Endodermal cell (in vitro differentiated cells): Measurements from ENCODE around the gene PTPRN2. TPM values are rescaled to one million over a fixed set of nuclear protein-coding genes. Genes with fewer than 3 reads are reported as not detected.

Experiments used
- DNase-seq: peaks from one replicate; pipeline ENCODE4 v3.0.0-alpha.2; 2017
- H3K27ac ChIP-seq: 2 replicates; pipeline ENCODE4 v1.5.1; 2013; ENCODE audit warnings: mild to moderate bottlenecking, low read depth, low read length, moderate library complexity
- H3K27me3 ChIP-seq: 2 replicates; pipeline ENCODE4 v1.6.1; 2013; ENCODE audit warnings: mild to moderate bottlenecking, low read length, moderate library complexity; ENCODE audit not compliant: insufficient read depth, control insufficient read depth, poor library complexity, severe bottlenecking
- H3K36me3 ChIP-seq: 2 replicates; pipeline ENCODE4 v1.7.0; 2013; ENCODE audit warnings: mild to moderate bottlenecking, low read length, moderate library complexity; ENCODE audit not compliant: control insufficient read depth, insufficient read depth
- H3K4me1 ChIP-seq: one replicate; pipeline ENCODE4 v1.7.0; 2013; ENCODE audit warnings: low read length; ENCODE audit not compliant: control insufficient read depth, insufficient read depth
- H3K4me3 ChIP-seq: 2 replicates; pipeline ENCODE4 v1.5.1; 2013; ENCODE audit warnings: mild to moderate bottlenecking, low read length, moderate library complexity
- H3K9ac ChIP-seq: 2 replicates; pipeline ENCODE4 v1.6.1; 2013; ENCODE audit warnings: mild to moderate bottlenecking, low read length, moderate library complexity; ENCODE audit not compliant: poor library complexity, severe bottlenecking; ENCODE audit errors: extremely low read depth
- H3K9me3 ChIP-seq: 2 replicates; pipeline ENCODE4 v1.6.1; 2013; ENCODE audit warnings: mild to moderate bottlenecking, low read length, moderate library complexity; ENCODE audit not compliant: control insufficient read depth
- H3K27ac Mint-ChIP-seq: 2 replicates; pipeline ENCODE4 v1.8.0; 2020; ENCODE audit warnings: mixed read lengths
- H3K27me3 Mint-ChIP-seq: 2 replicates; pipeline ENCODE4 v1.8.0; 2021; ENCODE audit warnings: mild to moderate bottlenecking, mixed read lengths; ENCODE audit not compliant: insufficient read depth
- H3K36me3 Mint-ChIP-seq: 2 replicates; pipeline ENCODE4 v1.8.0; 2020; ENCODE audit warnings: low read depth, mixed read lengths
- H3K4me1 Mint-ChIP-seq: 2 replicates; pipeline ENCODE4 v1.8.0; 2020; ENCODE audit warnings: mixed read lengths
- H3K4me3 Mint-ChIP-seq: 2 replicates; pipeline ENCODE4 v1.8.0; 2020; ENCODE audit warnings: mild to moderate bottlenecking, moderate library complexity, mixed read lengths
- H3K9me3 Mint-ChIP-seq: 2 replicates; pipeline ENCODE4 v1.8.0; 2020; ENCODE audit warnings: mild to moderate bottlenecking, mixed read lengths
- WGBS, 2 experiments: methylation state at CpG; one replicate each; pipeline versions ENCODE4 v1.1.5 to v1.1.7; 2013; ENCODE audit warnings: missing lambda C conversion rate in 2 of 2, mixed read lengths in 1 of 2; ENCODE audit not compliant: insufficient coverage in 1 of 2, insufficient read length in 1 of 2; 5-methylcytosine and 5-hydroxymethylcytosine counted together
- total RNA-seq, 2 donors: library from RNA; stranded (reverse); fragmentation: NEBNext Ultra II Directional in 1 of 2; extraction: Animal tissue kit (Norgen Biotek cat#: 25700) in 1 of 2; gene quantifications; 2 replicates in 1 of 2; 3 replicates in 1 of 2; pipeline ENCODE4 v1.2.1, GENCODE V29; 2021
- TF ChIP-seq, protein P1 (sequence below): fragments of 200-600 bp; sonication (generic); conservative IDR thresholded peaks from 2 replicates; pipeline ENCODE4 v1.5.0; 2021; ENCODE audit warnings: antibody characterized with exemption, mild to moderate bottlenecking

The PTPRN2 gene
- total RNA-seq, 2 donors from 2014 or later = 0.69 to 1.2 TPM

DNA sequence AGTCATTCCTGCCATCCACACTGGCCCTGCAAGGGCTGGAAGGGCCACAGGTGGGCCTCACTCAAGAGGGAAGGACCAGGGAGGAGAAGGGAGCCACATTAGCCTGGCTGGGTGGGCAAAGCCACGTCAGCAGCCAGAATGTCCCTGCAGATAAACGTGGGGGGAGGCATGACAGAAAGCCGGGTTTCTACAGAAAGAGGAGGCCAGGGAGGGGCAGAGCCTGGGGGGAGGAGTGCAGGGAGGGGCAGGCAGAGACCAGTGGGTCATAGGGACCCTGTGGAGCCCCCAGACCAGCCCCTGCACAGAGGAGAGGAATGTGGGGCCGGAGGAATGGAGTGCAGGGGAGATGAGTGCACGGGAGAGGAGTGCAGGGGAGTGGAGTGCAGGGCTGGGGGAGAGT is 590.2 kb downstream of the PTPRN2 start:
- Mint-ChIP-seq H3K27ac (no peak overlapping the region), H3K4me1 (peaks cover 6% of the 10 kb centered on the region)

GRCh38 chr7:157997080-157997440 is 590.6 kb downstream of the PTPRN2 start:
- TF ChIP-seq, protein P1, sequence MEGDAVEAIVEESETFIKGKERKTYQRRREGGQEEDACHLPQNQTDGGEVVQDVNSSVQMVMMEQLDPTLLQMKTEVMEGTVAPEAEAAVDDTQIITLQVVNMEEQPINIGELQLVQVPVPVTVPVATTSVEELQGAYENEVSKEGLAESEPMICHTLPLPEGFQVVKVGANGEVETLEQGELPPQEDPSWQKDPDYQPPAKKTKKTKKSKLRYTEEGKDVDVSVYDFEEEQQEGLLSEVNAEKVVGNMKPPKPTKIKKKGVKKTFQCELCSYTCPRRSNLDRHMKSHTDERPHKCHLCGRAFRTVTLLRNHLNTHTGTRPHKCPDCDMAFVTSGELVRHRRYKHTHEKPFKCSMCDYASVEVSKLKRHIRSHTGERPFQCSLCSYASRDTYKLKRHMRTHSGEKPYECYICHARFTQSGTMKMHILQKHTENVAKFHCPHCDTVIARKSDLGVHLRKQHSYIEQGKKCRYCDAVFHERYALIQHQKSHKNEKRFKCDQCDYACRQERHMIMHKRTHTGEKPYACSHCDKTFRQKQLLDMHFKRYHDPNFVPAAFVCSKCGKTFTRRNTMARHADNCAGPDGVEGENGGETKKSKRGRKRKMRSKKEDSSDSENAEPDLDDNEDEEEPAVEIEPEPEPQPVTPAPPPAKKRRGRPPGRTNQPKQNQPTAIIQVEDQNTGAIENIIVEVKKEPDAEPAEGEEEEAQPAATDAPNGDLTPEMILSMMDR = no peak
- Histone ChIP-seq H3K4me3 (no peak overlapping the region), H3K36me3 (no peaks in the 10 kb centered on the region), H3K27ac (no peak overlapping the region), H3K27me3 (no peaks in the 10 kb centered on the region), H3K4me1 (no peaks in the 10 kb centered on the region), H3K9me3 (peaks cover 46% of the 10 kb centered on the region), H3K9ac (no peak overlapping the region)
- WGBS, 2 experiments = 76 to 97% methylated on average over 5 to 8 of the region's 8 CpGs
- Mint-ChIP-seq H3K27ac (no peak overlapping the region), H3K27me3 (no peaks in the 10 kb centered on the region), H3K4me3 (no peak overlapping the region), H3K36me3 (no peaks in the 10 kb centered on the region), H3K9me3 (peaks cover 3% of the 10 kb centered on the region), H3K4me1 (peaks cover 6% of the 10 kb centered on the region)
- no peak for DNase-seq

More for the DNA sequence above, 590.2 kb downstream of the PTPRN2 start:
- Histone ChIP-seq H3K27me3 (no peaks in the 10 kb centered on the region), H3K36me3 (no peaks in the 10 kb centered on the region), H3K27ac (no peak overlapping the region), H3K4me1 (no peaks in the 10 kb centered on the region), H3K4me3 (no peak overlapping the region), H3K9me3 (peaks cover 46% of the 10 kb centered on the region), H3K9ac (no peak overlapping the region)
- Mint-ChIP-seq H3K27me3 (no peaks in the 10 kb centered on the region), H3K9me3 (peaks cover 3% of the 10 kb centered on the region), H3K36me3 (no peaks in the 10 kb centered on the region), H3K4me3 (no peak overlapping the region)
- TF ChIP-seq, protein P1 = no peak
- 65% methylated on average over 5 of the region's 5 CpGs; no CpG with 5 or more reads in 1 of the 2 experiments for WGBS, 2 experiments
- DNase-seq = no peak

DNA sequence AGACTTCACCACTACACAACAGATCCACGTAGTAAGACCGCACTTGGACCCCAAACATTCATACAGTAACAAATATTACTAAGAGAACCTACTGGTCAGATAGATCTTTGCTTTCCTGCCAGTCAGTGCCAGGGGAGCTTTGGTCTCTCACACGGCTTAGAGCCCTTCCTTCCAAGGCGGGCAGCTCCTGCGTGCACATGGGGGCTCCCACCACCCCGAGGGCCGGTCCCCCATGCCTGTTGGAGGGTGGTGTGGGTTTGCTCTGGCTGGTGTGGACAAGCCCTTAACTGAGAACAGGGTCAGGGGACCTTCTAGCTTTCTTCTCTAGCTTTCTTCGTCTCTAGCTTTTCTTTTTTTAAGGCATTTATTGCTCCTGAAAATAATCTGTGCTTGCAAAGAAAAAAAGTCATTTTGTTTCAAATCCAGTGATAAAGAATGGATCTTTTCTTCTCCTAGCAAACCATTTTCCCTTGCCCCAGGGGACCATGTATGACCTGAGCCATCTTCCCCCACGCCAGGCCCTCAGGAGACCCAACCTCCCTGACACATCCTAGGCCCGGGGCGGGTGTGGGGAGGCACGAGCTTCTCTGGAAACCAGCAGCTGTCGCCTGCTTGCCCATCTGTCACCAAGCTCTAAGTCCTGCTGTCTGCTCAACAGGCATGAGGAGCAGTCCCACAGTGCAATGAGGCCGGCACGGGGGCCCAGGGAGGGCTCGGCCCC is 591.1 kb downstream of the PTPRN2 start:
- Histone ChIP-seq H3K27ac (no peak overlapping the region), H3K9ac (no peak overlapping the region), H3K4me3 (peak overlapping the region; percentile 53), H3K4me1 (no peaks in the 10 kb centered on the region), H3K9me3 (peaks cover 46% of the 10 kb centered on the region), H3K27me3 (no peaks in the 10 kb centered on the region), H3K36me3 (no peaks in the 10 kb centered on the region)
- no peak overlapping the region for H3K27ac Mint-ChIP-seq
- 87% methylated on average over 6 to 16 of the region's 16 CpGs for WGBS, 2 experiments
- TF ChIP-seq, protein P1 = no peak
- peaks cover 3% of the 10 kb centered on the region for H3K9me3 Mint-ChIP-seq
- H3K36me3 Mint-ChIP-seq = no peaks in the 10 kb centered on the region
- H3K4me3 Mint-ChIP-seq = no peak overlapping the region
- no peak for DNase-seq
- H3K27me3 Mint-ChIP-seq = no peaks in the 10 kb centered on the region
- H3K4me1 Mint-ChIP-seq = peaks cover 6% of the 10 kb centered on the region
